ENCODE results near the gene ZC2HC1B.
"Not testable (repeated sequence)": the region's sequence is repeated elsewhere in the genome, so short reads cannot be mapped to it uniquely, and the experiment has no call there.

ZC2HC1B gene

DNA sequence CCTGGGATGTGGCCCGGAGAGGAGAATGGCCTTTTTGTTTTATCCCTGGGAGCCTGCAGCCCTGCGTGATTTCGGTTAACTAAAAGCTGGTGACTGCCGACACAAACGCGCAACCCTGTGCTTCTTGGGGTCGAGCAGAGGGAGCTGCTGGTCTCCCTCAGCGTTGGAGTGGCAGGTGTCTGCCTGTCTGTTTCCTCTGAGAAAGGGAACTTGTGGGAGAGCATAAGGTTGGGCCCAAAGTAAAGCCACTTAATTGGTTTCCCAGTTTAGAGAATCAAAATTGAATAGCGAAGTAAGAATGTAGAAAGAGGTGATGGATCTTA lies 20.6 kb upstream of the ZC2HC1B start:
- TF ChIP-seq, protein P1, sequence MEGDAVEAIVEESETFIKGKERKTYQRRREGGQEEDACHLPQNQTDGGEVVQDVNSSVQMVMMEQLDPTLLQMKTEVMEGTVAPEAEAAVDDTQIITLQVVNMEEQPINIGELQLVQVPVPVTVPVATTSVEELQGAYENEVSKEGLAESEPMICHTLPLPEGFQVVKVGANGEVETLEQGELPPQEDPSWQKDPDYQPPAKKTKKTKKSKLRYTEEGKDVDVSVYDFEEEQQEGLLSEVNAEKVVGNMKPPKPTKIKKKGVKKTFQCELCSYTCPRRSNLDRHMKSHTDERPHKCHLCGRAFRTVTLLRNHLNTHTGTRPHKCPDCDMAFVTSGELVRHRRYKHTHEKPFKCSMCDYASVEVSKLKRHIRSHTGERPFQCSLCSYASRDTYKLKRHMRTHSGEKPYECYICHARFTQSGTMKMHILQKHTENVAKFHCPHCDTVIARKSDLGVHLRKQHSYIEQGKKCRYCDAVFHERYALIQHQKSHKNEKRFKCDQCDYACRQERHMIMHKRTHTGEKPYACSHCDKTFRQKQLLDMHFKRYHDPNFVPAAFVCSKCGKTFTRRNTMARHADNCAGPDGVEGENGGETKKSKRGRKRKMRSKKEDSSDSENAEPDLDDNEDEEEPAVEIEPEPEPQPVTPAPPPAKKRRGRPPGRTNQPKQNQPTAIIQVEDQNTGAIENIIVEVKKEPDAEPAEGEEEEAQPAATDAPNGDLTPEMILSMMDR (IDR thresholded peaks at IDR 0.05; ENCODE audit: extremely low read depth, insufficient read depth, missing control alignments) = no peak
- no peak for DNase-seq (ENCODE audit: low spot score)
- in situ Hi-C loops (cut with MboI; ENCODE audit: low pct_unique_long_range_greater_than_20kb, low sequenced_read_pairs, unreplicated experiment) = no loop called here

DNA sequence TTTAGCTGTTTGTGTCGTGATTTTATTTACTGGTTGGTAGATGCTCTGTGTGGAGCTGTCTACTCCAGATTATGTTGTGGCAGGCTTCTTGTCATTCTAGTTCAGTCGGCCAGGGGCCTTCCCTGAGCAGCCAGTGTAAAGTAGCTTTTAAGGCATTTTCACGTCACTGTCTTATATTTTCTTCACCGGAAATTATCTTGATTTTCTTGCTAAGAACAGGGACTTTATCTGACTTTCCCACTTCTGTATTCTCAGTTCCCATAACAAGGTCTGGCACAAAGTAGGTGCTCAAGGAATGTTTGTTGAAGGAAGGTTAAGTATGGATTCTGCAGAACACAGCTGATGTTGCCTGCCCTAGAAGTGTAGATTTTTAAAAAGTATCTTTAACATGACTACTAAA lies 20.3 kb upstream of the ZC2HC1B start:
- TF ChIP-seq, protein P1 (IDR thresholded peaks at IDR 0.05; ENCODE audit: extremely low read depth, insufficient read depth, missing control alignments) = no peak
- in situ Hi-C loops (cut with MboI; ENCODE audit: low pct_unique_long_range_greater_than_20kb, low sequenced_read_pairs, unreplicated experiment) = no loop called here
- DNase-seq (ENCODE audit: low spot score) = no peak

DNA sequence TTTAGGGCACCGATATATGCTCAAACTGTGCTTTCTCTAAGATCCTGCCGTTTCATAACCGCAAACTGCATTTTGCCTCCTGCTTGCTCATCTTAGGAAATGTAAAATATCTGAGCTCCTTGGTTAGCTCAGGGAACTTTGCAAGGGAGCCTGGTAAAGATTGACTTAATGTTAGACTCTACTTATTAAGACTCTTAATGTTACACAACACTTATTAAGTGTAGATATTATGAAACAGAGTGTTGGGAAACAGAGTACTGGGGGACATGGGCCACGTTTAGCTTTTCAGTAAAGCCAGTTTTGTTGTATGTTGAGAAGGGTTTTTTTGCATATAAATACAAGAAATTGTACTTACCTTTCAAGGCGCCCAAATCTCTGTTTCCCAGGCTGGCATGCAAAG lies 19.2 kb upstream of the ZC2HC1B start:
- no peak for DNase-seq (ENCODE audit: low spot score)
- in situ Hi-C loops (cut with MboI; ENCODE audit: low pct_unique_long_range_greater_than_20kb, low sequenced_read_pairs, unreplicated experiment) = no loop called here
- TF ChIP-seq, protein P1 (IDR thresholded peaks at IDR 0.05; ENCODE audit: extremely low read depth, insufficient read depth, missing control alignments) = no peak

DNA sequence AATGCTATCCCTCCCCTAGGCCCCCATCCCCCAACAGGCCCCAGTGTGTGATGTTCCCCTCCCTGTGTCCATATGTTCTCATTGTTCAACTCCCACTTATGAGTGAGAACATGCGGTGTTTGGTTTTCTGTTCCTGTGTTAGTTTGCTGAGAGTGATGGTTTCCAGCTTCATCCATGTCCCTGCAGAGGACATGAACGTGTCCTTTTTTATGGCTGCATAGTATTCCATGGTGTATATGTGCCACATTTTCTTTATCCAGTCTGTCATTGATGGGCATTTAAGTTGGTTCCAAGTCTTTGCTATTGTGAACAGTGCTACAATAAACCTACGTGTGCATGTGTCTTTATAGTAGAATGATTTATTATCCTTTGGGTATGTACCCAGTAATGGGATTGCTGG lies 12.6 kb upstream of the ZC2HC1B start:
- DNase-seq (ENCODE audit: low spot score); in situ Hi-C loops (cut with MboI; ENCODE audit: low pct_unique_long_range_greater_than_20kb, low sequenced_read_pairs, unreplicated experiment): not testable (repeated sequence)

DNA sequence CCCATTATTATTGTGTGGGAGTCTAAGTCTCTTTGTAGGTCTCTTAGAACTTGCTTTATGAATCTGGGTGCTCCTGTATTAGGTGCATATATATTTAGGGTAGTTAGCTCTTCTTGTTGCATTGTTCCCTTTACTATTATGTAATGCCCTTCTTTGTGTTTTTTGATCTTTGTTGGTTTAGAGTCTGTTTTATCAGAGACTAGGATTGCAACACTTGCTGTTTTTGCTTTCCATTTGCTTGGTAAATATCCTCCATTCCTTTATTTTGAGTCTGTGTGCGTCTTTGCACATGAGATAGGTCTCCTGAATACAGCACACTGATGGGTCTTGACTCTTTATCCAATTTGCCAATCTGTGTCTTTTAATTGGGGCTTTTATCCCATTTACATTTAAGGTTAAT lies 9.2 kb upstream of the ZC2HC1B start:
- in situ Hi-C loops (cut with MboI; ENCODE audit: low pct_unique_long_range_greater_than_20kb, low sequenced_read_pairs, unreplicated experiment); DNase-seq (ENCODE audit: low spot score): not testable (repeated sequence)

DNA sequence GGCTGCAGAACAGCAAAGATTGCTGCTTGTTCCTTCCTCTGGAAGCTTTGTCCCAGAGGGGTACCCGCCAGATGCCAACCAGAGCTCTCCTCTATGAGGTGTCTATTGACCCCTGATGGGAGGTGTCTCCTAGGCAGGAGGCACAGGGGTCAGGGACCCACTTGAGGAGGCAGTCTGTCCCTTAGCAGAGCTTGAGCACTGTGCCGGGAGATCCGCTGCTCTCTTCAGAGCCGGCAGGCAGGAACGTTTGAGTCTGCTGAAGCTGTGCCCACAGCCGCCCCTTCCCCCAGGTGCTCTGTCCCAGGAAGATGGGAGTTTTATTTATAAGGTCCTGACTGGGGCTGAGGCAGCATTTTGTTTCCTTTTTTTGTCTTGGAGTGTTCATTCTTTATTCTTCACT lies 7.5 kb upstream of the ZC2HC1B start:
- in situ Hi-C loops (cut with MboI; ENCODE audit: low pct_unique_long_range_greater_than_20kb, low sequenced_read_pairs, unreplicated experiment); DNase-seq (ENCODE audit: low spot score): not testable (repeated sequence)

DNA sequence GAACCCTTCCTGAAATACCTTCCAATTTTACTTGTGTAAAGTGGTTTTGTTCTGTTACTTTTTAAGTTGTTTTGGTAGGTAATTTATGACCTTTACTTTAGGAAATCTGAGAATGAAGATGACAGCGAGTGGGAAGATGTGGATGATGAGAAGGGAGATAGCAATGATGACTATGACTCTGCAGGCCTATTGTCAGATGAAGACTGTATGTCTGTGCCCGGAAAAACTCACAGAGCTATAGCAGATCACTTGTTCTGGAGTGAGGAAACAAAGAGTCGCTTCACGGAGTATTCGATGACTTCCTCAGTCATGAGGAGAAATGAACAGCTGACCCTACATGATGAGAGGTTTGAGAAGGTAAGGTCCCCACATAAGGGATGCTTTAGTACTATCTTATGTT lies 6.6 kb upstream of the ZC2HC1B start:
- TF ChIP-seq, protein P1 (IDR thresholded peaks at IDR 0.05; ENCODE audit: extremely low read depth, insufficient read depth, missing control alignments) = no peak
- DNase-seq (ENCODE audit: low spot score) = no peak
- in situ Hi-C loops (cut with MboI; ENCODE audit: low pct_unique_long_range_greater_than_20kb, low sequenced_read_pairs, unreplicated experiment) = no loop called here

DNA sequence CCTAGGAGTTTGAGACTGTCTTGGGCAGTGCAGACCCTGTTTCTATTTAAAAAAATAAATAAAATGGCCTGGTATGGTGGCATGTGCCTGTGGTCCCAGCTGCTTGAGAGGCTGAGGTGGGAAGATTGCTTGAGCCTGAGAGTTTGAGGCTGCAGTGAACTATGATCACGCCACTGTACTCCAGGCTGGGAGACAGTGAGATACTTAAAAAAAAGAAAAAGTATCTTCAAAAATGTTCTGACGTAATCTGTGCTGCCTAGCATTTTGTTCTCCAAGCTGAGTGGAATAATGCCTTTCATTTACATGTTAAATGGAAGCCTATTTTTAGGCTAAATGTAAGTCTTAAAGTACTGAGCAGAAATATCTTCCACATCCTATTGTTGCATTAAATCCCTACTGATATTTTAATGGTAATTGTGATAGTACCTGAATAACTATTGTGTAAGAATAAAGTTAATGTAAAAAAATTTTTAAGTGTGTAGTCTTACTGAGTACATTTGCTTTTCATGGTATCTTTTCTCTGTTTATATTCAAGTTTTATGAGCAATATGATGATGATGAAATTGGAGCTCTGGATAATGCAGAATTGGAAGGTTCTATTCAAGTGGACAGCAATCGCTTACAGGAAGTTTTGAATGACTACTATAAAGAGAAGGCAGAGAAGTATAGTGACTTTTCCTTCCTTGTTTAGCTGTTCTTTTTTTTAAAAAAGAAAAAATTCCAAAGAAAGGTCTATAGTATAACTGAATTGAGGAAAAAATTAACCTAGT lies 4.2 kb upstream of the ZC2HC1B start:
- TF ChIP-seq, protein P1 (IDR thresholded peaks at IDR 0.05; ENCODE audit: extremely low read depth, insufficient read depth, missing control alignments) = no peak
- in situ Hi-C loops (cut with MboI; ENCODE audit: low pct_unique_long_range_greater_than_20kb, low sequenced_read_pairs, unreplicated experiment) = no loop called here
- DNase-seq (ENCODE audit: low spot score) = no peak

Measured in GM13977 (cell line).